ENCODE results near the gene GRM4.

Gene GRM4

DNA sequence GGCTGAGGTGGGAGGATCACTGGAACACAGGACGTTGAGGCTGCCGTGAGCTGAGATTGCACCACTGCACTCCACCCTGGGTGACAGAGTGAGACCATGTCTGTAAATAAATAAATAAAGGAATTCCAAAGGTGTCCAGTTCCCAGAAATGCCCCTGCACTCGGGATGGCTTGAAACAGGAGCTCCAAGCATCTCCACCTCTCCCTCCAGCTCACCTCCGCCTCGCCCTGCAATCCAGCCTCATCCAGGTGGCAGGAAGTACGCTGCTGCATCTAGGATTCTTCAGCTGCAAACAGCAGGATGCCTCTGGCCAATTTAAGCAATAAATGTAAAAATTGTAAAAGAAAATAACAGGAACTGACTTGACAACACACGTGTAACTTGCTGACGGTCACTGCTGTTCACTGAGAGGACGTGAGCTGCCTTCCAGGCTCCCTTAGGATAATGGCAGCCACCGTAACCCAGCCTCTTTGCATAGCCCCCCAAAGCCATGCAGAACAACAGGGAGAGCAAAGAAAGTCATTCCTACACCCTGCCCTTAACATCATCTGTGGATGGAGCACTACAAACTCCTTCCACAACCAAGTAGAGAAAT is 11.4 kb upstream of the GRM4 start:
- no peak for DNase-seq

DNA sequence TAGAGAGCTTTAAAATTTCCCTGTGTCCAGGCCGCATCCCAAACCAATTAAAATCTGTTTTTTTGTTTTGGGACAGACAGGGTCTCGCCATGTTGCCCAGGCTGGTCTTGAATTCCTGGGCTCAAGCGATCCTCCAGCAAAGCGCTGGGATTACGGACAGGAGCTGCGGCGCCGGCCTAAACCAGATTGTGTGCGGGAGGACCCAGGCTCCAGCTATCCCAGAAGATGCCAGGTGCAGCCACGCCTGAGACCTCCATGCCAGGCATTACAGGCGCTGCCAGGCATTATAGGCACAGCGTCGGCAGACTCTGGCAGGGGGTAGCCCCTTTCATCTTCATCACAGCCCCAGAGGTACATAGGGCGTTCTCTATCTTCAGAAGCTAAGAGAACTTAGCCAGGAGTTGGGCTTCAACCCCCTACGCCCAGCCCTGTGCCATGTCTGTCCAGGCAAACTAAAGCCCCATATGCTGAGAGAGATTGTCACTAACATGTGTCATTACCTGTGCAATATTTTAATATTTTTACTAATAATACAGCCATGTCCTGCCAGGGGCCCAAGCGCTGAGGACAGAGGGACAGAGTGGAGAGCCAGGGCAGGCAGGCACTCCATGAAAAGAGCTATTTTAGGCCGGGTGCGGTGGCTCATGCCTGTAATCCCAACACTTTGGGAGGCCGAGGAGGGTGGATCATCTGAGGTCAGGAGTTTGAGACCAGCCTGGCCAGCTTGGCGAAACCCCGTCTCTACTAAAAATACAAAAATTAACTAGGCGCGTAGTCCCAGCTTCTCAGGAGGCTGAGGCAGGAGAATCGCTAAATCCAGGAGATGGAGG is 9.8 kb upstream of the GRM4 start:
- DNase-seq: no peak

DNA sequence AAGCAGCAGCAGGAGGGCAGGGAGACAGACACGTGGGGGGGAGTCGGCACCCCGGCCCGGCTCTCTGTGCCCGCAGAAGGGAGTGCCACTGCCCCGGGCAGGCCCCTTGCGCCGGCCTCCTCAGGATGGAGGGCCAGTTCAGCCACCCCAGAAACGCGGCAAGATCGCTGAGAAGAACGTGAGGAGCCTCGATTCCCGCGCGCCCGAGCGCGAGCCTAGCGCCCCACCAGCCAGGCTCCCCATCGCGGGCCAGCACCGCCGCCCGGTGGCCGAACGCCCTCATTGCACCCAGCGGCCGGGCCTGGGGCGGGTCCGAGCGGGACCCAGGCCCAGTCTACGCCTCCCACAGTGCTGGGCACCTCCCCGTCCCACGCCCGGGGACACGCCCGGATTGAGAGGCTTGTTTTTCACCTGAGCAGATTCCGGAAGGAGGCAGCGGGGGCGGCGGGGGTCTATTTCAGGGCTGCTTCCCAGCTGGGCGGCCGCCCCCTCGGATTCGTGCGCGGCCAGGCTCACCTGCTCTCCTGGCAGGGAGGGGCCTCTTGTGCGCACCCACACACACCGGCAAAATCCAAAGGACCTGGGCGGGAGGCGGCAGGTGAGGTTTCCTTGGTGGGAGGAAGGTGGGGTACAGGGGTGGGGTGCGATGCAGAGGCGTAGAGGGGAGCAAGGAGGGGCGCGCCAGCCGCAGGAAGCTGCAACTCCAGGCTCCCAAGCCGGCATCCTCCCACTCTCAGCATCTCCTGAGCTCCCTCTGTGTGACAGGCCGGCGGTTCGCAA is 9.0 kb upstream of the GRM4 start:
- peak in 4 of 14 donors; percentile 4 to 42 (median 16) for DNase-seq

DNA sequence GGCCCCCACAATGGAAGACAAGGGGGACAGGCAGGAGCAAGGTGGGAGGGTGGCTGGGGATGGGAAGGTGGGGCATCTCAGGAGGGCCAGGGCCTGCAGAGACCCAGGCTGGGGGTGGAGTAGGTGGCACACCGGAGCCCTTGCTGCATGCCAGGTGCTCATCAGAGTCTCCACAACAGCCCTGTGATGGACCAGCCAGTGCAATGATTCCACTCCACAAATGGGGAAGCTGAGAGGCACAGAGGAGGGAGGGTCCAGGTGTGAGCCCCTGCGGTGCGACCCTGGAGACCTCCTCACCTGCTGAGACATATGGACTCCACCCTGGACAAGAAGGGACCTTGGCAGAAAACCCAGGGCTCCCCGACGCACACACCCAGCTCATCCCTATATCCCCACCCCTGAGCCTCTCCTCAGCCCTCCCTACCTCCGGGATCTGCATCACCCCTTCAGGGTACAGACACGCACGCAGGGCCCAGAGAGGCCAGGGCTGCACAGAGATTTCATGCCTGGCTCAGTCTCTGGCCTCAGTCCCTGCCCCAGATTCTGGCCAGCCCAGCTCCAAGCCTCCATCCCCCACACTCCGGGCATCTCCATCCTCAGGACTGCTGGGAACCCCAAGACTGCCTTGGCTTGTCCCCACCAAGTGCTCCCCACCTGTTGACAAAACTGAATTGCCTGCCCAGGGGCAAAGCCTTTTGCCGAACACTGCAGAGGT is 7.1 kb upstream of the GRM4 start:
- DNase-seq: no peak

DNA sequence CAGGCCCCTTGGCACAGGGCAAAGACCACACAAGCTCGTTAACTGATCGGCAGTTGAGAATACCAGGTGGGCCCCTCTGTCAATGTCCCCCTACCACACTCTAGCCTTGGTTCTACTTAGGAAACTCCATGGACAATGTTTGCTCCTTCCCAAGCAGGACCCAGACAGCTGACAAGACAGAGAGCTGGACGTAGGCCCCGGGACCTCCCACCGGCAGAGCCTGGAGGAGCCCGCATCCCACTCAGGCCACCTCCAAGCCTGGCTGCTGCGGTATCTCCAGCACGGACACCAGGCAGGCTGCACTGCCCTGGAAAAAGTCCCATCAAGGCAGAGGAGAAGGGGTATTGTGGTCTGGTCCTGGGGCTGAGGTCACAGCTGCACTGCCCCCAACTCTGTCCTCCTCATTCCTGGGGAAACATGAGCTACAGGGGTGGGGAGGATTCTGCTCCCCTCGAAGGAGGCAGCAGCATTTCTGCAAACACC is 6.2 kb upstream of the GRM4 start:
- no peak for DNase-seq

DNA sequence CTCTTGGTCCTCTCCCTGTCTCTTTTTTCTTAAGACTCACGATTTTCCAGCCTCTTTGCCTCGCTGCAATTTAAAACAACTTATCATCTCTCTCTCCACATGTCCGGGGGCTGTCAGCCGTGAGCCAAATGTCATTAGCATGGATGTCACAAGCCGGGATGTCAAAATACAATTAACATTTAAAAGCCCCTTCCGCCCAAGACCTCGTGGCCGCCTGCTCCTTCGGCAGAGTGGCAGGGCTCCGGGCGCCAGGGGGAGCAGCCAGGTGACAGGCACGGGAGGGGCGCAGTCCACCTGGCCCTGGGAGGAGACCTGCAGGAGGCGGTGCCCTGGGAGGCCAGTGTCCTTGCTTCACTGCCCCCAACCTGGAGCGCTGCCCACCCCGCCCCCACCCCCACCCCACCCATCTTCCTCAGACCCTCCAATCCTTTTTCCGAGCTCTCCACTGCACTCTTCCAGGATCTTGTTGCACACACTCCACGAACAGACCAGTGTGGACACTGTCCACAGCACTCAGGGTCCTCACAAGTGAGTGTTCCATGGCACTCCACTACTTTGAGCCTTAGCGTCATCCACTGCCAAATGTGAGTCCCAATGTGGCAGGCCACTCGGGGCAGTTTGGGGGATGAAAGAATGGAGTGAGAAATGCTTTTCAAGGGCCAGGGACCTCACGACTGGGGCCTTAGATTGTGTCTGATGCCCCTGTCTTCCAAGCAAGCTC is 5.6 kb upstream of the GRM4 start:
- DNase-seq: no peak

DNA sequence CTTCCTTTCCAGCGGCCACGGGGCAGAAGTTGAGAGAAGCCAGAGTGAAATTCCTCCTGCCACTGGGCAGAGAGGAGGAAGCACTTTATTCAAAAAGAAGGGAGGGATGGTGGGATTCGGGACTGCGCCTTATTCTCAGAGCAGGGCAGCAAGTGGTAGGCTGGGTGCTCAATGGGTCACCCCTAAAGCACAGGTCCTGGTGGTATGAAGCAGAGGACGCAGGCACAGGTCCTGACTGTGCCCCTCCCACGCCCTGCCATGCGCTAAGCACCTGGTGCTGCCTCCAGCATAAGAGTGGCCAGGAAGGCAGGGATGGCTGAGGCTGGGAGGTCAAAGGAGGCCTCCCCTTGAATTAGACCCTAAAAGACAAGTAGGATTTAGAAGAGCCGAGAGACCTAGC is 4.9 kb upstream of the GRM4 start:
- no peak for DNase-seq

DNA sequence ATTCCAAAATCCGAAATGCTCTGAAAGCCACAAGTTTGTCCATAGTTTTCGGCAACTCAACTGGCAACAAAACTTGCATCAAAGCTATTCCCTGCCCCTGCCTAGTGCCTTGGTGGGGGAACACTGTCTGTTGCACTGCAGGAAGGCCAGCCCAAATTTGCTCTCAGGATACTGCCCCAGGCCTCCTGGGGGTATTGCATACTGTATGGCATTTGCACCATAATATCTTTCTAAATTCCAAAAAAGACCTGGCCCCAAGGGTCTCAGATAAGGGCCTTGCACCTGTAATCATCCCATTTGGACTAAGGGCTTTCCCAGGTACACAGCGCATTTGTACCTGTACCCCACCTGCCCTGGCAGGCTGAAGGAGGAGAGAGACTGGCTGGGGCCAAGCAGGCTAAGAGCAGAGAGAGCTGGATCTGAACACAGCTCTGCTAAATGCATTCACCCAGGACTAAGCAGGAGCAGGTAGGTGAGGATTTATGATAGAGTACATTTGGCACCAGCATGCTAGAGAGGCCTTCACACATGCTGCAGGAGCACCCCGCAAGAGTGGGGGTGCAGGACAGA is 4.0 kb upstream of the GRM4 start:
- DNase-seq: no peak

DNA sequence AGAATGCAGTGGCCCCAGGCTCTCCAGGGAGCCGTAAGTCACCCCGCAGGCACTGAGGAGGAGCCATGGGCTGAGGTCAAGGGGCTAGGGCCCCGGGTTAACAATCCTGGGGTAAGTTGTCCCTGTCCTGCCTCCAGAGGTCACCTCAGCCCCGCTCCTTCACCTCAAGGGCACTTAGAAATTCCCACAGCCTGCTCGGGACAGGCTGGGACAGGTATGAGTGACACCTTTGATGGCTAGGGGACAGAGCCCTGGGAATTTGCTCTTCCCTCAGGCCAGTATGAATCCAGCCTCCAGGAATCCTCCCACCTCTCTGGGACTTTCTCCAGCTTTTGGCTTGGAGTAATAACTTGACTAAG is 3.5 kb upstream of the GRM4 start:
- DNase-seq: no peak

DNA sequence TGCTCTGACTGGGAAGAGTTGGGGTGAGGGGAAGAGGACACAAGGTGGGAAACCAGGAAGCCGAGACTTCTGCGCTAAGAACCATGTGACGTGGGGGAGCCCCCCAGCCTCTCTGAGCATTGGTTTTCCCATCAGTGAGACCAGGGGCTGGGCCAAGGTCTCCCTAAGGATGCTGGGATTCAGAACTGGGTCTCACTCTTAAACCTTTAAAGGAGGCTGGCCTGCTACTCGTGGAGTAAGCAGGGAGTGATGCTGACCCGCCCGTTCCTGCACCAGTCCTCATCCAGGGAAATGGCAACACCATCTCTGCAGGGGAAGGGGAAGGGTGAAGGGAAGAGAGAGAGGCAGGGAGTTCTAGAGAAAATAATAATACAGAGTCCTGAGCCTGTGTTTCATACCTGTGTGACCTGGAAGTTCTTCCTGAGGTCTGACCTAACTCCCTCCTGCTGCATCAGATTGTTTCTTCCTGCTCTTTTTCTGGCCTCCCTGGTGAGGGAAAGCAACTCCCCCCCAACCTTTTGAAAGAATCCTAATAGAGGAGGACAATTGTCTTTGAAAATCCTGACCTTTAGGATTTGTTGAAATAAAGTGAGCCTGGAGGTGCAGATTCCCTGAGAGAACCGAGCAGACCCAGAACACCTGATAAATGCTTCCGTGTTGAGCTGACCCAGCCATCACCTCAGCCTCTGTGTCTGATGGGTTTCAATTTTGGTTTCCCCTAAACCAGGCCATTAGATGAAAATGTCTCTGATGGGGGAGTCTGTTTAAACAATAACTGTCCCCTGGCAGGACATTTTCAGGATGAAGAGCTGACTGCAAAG is 3.0 kb upstream of the GRM4 start:
- no peak for DNase-seq

DNA sequence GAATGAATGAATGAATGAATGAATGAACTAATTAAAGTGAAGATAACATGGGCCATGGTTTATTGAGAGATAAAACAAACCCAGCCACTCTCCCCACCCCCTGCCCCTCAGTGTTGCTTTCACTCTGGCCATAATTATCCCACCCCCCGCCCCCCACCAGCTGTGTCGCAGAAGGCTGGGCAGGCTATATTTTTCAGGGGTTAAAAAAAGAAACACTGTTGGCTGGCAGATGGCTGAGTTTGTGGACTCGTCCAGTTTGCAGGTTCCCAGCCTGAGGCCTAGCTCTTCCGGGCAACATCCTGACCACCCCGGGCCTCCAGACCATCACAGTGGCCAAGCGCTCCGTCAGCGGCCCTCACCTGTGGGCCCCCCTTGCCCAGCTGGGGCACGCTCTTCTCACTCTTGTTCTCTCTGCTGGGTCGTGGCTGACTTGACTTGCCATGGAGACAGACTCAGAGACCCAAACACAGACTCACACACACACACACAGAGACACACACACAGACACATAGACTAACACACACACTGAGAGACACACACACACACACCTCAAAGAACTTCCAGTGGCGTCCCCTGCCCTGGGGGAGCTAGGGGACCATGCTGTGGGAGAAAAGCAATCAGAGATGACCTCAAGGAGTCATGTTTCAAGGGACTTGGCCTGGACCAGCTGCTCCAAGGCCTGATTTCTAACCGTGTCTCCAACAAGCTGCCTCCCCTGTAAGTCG is 2.2 kb upstream of the GRM4 start:
- no peak for DNase-seq

DNA sequence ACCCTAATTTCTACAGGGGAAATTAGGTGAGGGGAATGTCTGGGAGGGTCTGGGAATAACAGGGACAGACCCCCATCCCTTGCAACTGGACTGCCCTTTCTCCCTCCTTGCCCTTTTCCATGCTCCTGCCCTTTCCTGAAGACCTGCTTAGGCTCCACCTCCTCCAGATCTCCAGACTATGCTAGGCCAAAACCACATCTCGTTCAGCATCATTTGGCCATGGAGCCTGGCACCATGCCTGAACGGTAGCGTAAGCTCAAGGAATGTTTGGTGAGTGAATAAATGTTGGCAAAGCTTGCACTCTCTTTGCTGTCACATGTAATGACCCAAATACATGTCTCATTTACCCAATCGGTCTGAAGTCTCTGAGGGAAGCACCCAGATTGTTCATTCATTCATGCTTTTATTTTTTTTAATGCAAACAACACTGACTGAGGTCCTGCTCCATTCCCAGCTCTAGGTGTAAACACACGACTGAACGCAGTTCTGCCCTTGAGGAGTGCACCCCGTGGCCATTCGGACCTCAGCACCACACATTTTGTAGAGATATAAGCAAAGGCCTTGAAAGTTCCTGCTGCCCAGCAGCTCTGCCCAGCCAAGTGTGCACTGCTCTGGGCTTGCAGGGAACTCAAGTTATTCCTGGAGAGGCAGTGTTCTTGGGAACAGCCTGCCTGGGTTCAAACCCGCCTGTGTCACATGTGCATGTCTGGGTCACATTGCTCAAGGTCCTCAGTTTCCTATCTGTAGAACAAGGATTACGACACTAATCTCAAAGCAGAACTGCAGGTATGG is 1.1 kb upstream of the GRM4 start:
- DNase-seq: no peak

DNA sequence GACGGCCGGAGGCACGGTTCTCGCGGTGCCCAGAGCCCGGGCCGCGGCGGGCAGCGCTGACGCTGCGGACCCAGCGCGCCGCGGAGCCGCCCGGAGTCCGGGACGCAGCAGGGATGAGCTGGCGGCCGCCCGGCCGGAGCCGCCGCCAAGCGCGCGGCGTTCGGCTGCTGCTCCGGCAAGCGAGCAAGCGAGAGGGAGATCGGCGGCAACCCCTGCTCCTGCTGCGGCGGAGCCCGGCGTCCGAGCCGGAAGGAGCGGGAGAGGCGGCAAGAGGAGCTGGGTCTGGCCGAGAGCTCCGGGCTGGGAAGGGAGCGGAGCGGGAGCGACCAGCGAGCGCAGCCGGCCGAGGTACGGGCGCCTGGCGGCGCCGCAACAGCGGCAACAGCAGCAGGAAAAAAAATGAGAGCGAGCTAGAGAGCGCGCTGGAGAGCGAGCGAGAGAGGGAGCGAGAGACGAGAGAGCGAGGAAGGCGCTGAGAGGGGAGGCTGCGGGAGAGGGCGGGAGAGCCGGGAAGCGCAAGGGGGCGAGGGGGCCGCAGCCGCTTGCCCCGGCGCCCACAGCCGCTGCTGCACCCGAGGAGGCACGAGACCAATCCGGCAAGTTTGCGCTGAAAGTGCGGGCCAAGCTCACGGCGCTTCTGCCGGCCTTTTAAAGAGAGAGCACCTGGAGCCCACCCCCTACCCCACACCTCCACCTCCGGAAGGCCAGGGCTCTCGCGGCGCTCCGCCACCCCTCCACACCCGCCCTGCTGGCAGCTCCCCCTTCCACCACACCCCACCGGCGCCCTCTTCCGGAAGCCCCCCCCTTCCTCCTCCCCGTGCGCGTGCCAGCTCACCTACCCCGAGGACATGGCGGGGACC is 496 bp downstream of the GRM4 start:
- no peak for DNase-seq

DNA sequence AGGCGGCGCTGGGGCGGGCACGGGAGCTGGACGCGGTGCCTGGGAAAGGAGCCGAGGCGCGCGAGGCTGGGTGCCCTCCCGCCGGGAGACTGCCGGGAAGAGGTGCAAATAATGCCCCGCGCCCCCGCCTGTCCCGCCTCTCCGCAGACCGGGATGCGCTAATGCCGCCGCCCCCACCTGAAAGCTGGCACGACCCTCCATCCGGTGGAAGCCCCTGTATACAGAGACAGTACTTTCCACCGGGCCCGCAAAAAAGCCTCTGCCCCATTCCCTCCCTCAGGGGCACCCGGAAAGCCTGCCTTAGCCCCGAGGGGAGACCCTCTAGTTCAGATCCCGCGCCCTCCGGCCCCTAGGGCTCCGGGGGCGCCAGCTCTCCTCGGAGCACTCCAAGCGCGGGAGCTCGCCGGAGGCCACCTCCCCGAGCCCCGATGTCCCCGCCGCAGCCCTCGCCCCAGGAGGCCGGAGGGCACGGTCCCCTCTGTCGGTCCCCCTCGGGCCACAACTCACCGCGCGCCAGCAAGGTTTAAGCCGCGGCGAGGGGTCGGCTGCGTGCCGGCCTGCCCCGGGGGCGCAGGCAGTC is 1.2 kb downstream of the GRM4 start:
- no peak for DNase-seq

DNA sequence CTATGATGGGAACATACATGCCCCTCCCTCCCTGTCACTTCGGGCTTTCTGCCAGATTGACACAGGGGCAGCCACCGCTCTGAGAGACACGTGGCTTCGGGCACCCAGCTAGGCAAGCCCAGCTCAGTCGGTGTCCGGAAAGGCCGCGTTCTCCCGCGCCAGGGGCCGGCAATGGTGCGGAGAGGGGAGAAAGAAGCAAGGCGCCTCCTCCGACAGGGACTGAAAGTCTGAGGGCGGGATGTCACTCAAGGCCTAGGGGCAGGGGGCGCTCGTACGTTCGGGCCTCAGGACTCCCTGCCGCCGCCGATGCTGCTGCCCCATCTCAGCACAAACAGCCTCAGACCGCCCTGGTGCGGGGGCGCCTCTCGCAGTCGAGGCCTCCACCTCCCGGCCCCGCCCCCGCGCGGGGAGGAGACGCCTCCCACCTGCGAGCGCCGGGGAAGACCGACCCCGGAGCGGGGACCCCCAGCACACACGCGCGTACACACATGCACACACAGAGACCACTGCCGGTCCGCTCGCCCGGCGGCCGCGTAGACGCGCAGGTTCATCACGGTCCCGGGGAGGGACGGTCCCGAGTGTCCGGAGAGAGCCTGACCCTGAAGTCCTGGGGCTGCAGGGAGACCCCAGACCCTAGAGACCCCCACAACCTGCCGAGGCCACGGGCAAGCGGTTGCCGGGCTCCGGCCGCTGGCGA is 1.9 kb downstream of the GRM4 start:
- peak in 1 of 14 donors; percentile 74 for DNase-seq

DNA sequence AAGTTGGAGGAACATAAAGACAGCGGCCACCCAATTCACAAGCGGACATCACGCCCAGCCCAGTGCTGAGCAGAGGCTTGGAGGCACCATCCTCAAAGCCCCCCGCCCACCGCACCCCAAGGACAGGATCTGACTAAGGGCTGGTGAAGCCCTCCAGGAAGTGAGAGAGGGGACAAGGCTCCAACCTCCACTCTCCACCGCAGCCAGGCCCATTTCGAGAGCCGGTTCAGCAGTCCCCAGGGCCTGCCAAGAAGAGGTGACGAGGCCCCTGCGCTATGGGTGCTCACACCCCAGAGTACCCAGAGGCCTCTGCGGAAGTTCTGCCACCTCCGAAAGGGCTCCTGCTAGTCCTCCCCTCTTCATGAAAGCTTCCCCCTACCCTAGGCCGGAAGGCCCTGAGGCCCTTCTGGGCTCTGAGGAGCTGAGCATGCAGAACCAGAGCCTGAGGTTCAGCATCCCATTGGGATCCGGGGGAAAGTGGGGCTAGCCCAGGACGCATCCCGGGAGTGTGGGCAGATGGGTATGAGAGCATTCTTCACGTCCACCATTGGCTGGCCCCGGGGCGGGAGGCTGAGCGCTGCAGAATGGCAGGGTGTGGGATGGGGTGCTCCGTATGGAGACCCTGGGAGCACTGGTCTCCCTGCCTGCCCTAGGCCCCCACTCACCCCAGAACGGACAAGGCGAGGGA is 2.5 kb downstream of the GRM4 start:
- no peak for DNase-seq
